Suprapubic skin (tissue), 4 donors: ENCODE results near the gene MATCAP1. TPM values are rescaled to one million over a fixed set of nuclear protein-coding genes. Genes with fewer than 3 reads are reported as not detected.

Experiments
- DNase-seq, 2 donors: peaks; one replicate each; pipeline ENCODE4 v3.0.0-alpha.2; 2019; ENCODE audit warnings: low spot score in 2 of 2
- H3K27ac ChIP-seq: fragments of 200-600 bp; sonication (generic); one replicate; pipeline ENCODE4 v1.5.1; 2019
- H3K27me3 ChIP-seq: fragments of 200-600 bp; sonication (generic); one replicate; pipeline ENCODE4 v1.5.1; 2019
- H3K36me3 ChIP-seq: fragments of 200-600 bp; sonication (generic); one replicate; pipeline ENCODE4 v1.5.1; 2019
- H3K4me1 ChIP-seq: fragments of 200-600 bp; sonication (generic); one replicate; pipeline ENCODE4 v1.5.1; 2019
- H3K4me3 ChIP-seq: fragments of 200-600 bp; sonication (generic); one replicate; pipeline ENCODE4 v1.5.1; 2019; ENCODE audit warnings: mild to moderate bottlenecking
- H3K9me3 ChIP-seq: fragments of 200-600 bp; sonication (generic); one replicate; pipeline ENCODE4 v1.5.1; 2019
- EP300 ChIP-seq: sonication (generic); formaldehyde crosslinking; IDR thresholded peaks from one replicate; pipeline ENCODE4 v1.6.1; 2017; ENCODE audit warnings: antibody characterized with exemption
- POLR2A ChIP-seq, 2 donors: fragments of 450-650 bp; IDR thresholded peaks; one replicate each; pipeline ENCODE4 v1.6.1; 2017; ENCODE audit warnings: antibody characterized with exemption in 2 of 2, mild to moderate bottlenecking in 2 of 2, moderate library complexity in 2 of 2
- POLR2AphosphoS5 ChIP-seq, 3 donors: sonication (generic); formaldehyde crosslinking; IDR thresholded peaks; one replicate each; pipeline ENCODE4 v1.6.1; 2017; ENCODE audit warnings: antibody characterized with exemption in 3 of 3
- whole genome bisulfite sequencing: methylation state at CpG from one replicate; pipeline ENCODE4 v1.1.5; 2018; 5-methylcytosine and 5-hydroxymethylcytosine counted together
- total RNA-seq, 4 donors: library from RNA; depleted of rRNA; stranded (reverse); fragments of >200 nt; gene quantifications; one replicate each; pipeline ENCODE4 v1.1.0, GENCODE V29; 2016
- TF ChIP-seq, protein P1 (sequence below), 2 donors: fragments of 200-600 bp in 1 of 2; fragments of 450-650 bp in 1 of 2; sonication (generic) in 1 of 2; IDR thresholded peaks; one replicate each; pipeline ENCODE4 v1.5.1; 2016 to 2019; ENCODE audit warnings: antibody characterized with exemption in 2 of 2, mild to moderate bottlenecking in 1 of 2, moderate library complexity in 1 of 2

MATCAP1 gene
- total RNA-seq, 4 donors from 2014 or later: 14.2 to 30.0 (median 17.3) TPM

DNA sequence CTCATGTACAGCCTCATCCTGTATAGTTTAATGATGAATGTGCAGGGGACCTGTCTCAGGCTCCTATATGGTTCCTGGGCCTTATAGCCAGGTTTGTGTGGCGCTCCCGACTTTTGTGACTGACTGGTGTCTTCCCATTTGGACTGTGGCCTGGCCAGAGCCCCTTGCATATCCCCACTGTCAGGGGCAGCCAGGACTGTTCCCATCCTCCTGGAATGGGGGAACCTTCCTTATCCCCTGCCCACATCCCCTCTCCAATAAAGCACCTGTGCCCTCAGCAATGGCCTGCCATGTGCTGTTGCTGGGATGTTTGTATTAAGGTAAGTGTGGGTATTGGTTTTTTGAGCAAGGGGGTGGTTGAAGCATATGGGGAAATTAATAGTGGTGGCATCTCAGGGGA is 35.5 kb downstream of the MATCAP1 start:
- no peak overlapping the region for H3K27ac ChIP-seq

DNA sequence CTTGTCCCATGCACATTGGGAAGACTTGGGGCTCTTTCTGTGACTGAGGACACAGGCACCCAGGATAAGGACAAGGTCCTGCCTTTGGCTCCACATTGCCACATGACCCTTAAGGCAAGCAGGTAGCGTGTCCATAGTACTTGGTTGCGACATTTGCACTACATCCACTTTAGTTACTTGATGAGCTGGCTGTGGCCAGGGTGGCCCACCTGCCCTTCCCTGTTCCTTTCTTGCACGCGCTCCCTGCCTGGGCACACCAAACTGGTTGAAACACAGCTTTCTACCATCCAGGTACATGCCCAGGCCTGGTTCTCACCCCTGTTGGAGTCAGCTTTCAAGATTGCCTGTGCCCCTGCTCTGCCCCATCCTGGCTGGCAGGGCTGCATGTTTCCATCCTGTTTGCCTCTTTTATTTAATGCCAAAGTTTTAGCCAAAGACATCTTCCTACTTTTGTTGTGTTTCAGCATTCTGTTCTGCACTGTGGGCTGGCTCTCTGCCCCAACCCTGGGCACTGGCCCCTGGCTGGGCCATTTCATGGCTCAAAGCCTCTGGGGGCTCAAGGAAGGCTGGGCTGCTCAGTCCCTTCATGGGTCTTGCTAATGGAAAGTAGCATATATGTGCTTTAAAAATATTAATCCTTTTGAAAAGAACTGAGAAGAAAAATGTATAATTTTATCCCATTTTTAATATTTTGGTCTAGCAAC is 36.2 kb downstream of the MATCAP1 start:
- no peak for DNase-seq
- Histone ChIP-seq H3K4me1 (peaks cover 23% of the 10 kb centered on the region), H3K27ac (no peak overlapping the region), H3K4me3 (no peak overlapping the region), H3K36me3 (peaks cover 59% of the 10 kb centered on the region), H3K9me3 (no peaks in the 10 kb centered on the region), H3K27me3 (no peaks in the 10 kb centered on the region)
- no peak for TF ChIP-seq POLR2AphosphoS5 (IDR thresholded peaks at IDR 0.05)
- no peak for TF ChIP-seq EP300
- TF ChIP-seq, protein P1, sequence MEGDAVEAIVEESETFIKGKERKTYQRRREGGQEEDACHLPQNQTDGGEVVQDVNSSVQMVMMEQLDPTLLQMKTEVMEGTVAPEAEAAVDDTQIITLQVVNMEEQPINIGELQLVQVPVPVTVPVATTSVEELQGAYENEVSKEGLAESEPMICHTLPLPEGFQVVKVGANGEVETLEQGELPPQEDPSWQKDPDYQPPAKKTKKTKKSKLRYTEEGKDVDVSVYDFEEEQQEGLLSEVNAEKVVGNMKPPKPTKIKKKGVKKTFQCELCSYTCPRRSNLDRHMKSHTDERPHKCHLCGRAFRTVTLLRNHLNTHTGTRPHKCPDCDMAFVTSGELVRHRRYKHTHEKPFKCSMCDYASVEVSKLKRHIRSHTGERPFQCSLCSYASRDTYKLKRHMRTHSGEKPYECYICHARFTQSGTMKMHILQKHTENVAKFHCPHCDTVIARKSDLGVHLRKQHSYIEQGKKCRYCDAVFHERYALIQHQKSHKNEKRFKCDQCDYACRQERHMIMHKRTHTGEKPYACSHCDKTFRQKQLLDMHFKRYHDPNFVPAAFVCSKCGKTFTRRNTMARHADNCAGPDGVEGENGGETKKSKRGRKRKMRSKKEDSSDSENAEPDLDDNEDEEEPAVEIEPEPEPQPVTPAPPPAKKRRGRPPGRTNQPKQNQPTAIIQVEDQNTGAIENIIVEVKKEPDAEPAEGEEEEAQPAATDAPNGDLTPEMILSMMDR (IDR thresholded peaks at IDR 0.05): no peak
- TF ChIP-seq POLR2A (IDR thresholded peaks at IDR 0.05): no peak
- WGBS: 75% methylated on average over 4 of the region's 4 CpGs

More for the DNA sequence above, 35.5 kb downstream of the MATCAP1 start:
- H3K4me1 ChIP-seq: peaks cover 23% of the 10 kb centered on the region
- DNase-seq: no peak
- H3K9me3 ChIP-seq: no peaks in the 10 kb centered on the region
- H3K36me3 ChIP-seq: peaks cover 52% of the 10 kb centered on the region
- WGBS: 85% methylated on average over 2 of the region's 2 CpGs
- TF ChIP-seq POLR2A (IDR thresholded peaks at IDR 0.05) (no peak), POLR2AphosphoS5 (IDR thresholded peaks at IDR 0.05) (no peak), EP300 (no peak)
- TF ChIP-seq, protein P1 (IDR thresholded peaks at IDR 0.05): no peak
- H3K27me3 ChIP-seq: no peaks in the 10 kb centered on the region
- no peak overlapping the region for H3K4me3 ChIP-seq

DNA sequence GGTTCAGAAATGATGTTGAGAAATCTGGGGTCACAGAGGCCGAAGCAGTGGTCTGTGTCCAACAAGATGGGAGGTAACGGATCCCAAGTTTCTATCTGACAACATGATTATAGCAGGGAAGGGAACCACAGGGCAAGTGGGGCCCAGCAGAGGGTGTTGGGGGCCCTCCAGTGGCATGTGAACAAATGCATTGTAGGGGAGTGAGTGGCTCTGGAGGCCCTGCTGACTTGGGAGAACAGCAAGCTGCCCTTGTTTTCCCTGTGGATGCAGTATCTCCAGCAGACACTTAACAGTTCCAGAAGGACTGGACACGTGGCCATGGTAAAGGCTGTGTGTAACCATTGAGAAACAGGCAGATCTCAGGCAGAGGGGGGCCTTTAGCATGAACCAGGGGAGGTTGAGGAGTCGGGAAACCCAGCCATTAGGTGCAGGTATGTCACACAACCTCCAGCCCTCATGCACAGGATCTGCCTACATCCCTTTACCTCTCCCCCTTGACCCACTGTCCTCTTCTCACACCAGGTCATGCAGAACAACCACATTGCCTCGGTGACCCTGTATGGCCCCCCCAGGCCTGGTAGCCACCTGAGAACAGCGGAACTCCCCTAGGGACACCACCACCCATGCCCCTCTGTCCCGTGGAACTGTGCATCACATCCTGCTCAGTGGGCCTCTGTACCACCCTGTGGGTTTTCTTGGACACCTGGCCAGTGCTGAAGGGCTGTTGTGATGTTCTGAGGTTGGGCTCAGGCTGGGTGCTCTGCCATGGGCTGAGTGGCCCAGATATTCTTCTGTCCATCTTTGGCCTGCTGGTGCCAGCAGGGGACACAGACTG is 37.0 kb downstream of the MATCAP1 start:
- Histone ChIP-seq H3K4me1 (peaks cover 23% of the 10 kb centered on the region), H3K36me3 (peaks cover 67% of the 10 kb centered on the region), H3K9me3 (no peaks in the 10 kb centered on the region), H3K4me3 (no peak overlapping the region), H3K27me3 (no peaks in the 10 kb centered on the region), H3K27ac (no peak overlapping the region)
- 80% methylated on average over 7 of the region's 7 CpGs for WGBS
- DNase-seq: no peak
- TF ChIP-seq POLR2AphosphoS5 (IDR thresholded peaks at IDR 0.05): no peak
- TF ChIP-seq POLR2A (IDR thresholded peaks at IDR 0.05): no peak
- TF ChIP-seq, protein P1 (IDR thresholded peaks at IDR 0.05): no peak
- no peak for TF ChIP-seq EP300

DNA sequence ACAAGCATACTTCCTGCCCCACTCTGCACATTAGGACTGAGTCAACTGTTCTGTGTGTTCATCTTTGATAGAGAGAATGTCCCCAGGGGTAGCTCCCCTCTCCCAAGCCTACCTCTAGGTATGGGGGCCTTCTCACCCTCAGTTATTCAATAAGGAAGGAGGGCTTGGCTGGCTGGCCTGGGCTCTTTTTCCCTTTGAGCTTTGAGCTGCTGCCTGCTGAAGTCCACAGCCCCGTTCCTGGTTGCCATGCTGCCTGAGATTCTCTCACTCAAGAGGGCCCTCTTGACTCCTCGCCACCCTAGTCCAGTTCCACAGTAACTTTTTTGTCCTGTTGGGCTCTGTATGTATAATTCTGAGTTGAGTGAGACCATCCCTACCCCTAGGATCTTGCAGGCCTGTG is 38.0 kb downstream of the MATCAP1 start:
- DNase-seq: no peak
- H3K4me1 ChIP-seq: peaks cover 15% of the 10 kb centered on the region
- H3K27ac ChIP-seq: no peak overlapping the region
- H3K9me3 ChIP-seq: no peaks in the 10 kb centered on the region
- H3K4me3 ChIP-seq: no peak overlapping the region
- 93% methylated on average over 2 of the region's 2 CpGs for WGBS
- no peaks in the 10 kb centered on the region for H3K27me3 ChIP-seq
- TF ChIP-seq POLR2A (IDR thresholded peaks at IDR 0.05) (no peak), EP300 (no peak), POLR2AphosphoS5 (IDR thresholded peaks at IDR 0.05) (no peak)
- TF ChIP-seq, protein P1 (IDR thresholded peaks at IDR 0.05): no peak
- peaks cover 77% of the 10 kb centered on the region for H3K36me3 ChIP-seq

DNA sequence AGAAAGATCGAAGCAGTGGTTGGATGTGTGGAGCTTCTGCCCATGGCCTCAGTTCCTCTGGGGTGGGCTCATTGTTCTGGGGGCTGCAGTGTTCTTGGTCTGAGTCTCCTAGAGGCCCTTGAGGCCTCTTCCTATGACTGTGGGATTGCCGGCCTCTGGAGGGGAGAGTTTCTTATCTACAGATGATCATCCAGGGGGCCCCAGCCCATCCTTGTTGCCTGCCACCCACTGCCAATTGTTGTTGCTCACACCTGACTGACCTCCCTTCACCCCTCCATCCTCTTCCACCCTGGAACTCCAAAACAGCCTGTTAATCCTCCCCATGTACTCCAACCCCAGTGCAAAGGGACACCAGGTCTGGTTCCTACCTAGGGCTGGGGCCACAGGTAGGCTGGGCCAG is 38.8 kb downstream of the MATCAP1 start:
- H3K27me3 ChIP-seq: no peaks in the 10 kb centered on the region
- WGBS: 100% methylated on average over 2 of the region's 2 CpGs
- H3K4me3 ChIP-seq: no peak overlapping the region
- H3K36me3 ChIP-seq: peaks cover 85% of the 10 kb centered on the region
- TF ChIP-seq POLR2AphosphoS5 (IDR thresholded peaks at IDR 0.05) (no peak), POLR2A (IDR thresholded peaks at IDR 0.05) (no peak), EP300 (no peak)
- TF ChIP-seq, protein P1 (IDR thresholded peaks at IDR 0.05): no peak
- no peak for DNase-seq
- H3K27ac ChIP-seq: no peak overlapping the region
- no peaks in the 10 kb centered on the region for H3K9me3 ChIP-seq
- H3K4me1 ChIP-seq: peaks cover 7% of the 10 kb centered on the region
